ENCODE measurements around the gene UBE3C. TPM values are rescaled to one million over a fixed set of nuclear protein-coding genes. Genes with fewer than 3 reads are reported as not detected.
"Not testable (repeated sequence)": the region's sequence is repeated elsewhere in the genome, so short reads cannot be mapped to it uniquely, and the experiment has no call there.

UBE3C gene
- total and polyA plus RNA-seq, 3 experiments from 2014 or later, result 30.7 to 82.7 (median 81.1) TPM

DNA sequence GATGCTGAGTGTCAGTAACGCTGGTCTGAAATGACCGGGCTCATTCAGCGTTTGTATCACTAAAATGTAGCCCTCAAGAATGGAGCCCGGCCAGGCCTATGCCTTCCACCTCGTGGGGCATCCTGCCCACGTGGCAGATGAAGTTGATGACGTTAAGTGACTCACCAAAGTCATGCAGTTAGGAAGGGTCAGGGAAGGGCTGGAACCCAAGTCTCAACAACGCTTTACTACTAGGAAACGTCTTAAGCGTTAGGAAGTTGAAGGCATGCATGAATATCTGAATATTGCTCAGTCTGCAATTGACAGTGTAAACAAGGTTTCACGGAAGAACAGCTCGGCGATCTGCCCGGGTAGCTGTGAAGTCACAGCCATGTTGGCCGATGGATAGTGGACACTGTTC lies 14.0 kb upstream of the UBE3C start:
- no peaks in the 10 kb centered on the region for H3K9me3 ChIP-seq (ENCODE audit: low read length)
- H3K27ac ChIP-seq (ENCODE audit: low read depth, low read length), result no peak overlapping the region
- Mint-ChIP-seq H3K27ac (no peak overlapping the region), H3K9me3 (no peaks in the 10 kb centered on the region), H3K4me1 (no peaks in the 10 kb centered on the region), H3K27me3 (peaks cover 9 to 26% of the 10 kb centered on the region in 2 donors), H3K4me3 (no peak overlapping the region), H3K36me3 (no peaks in the 10 kb centered on the region)
- no peaks in the 10 kb centered on the region for H3K4me1 ChIP-seq (ENCODE audit: insufficient read depth, low read length)
- no peak overlapping the region for H3K4me3 ChIP-seq (ENCODE audit: low read length)
- ChIA-PET CTCF (no interaction called here), POLR2A (no interaction called here)
- no peak for DNase-seq
- H3K36me3 ChIP-seq (ENCODE audit: insufficient read depth, low read length), result no peaks in the 10 kb centered on the region
- H3K27me3 ChIP-seq (ENCODE audit: insufficient read depth, low read length, poor library complexity, severe bottlenecking), result no peaks in the 10 kb centered on the region

DNA sequence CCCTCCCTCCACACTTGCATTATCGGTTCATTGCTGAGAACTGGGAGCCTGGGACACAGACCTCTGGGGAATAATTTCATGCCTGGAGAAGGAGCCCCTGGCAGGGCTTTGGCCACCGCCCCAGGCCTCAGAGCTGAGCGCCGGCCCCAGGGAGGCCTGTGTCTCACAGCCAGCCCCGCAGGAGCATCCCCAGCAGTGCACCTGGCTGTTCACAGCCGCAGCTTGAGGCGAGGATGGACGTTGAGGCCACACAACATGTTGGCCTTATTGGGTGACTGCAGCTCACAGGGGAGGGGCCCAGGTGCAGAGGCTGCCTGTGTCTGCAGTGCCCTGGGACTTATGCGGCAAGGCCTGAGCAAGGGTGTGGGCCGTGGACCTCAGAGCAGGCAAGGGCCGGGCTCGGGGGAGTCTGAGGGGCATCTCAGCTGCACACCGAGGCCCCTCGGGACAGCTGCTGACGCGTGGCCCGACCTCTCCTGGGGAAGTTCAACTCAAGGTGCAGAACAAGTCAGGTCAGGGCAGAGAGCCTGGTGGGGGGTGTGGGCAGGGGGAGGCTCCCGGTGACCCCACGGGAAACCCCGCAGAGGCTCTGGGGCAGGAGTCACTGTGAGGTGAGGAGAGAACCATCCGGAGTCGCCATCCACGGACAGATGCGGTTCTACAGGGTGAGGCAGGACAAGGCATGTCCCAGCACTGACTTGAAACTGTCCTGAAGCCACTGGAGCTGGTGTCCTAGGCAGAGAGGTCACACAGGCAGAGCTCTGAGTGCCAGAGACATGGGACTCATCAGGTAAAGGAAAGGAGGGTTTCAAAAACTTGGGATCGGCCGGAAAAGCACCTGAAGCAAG lies 13.1 kb upstream of the UBE3C start:
- CTCF ChIA-PET, result no interaction called here
- H3K27ac ChIP-seq (ENCODE audit: low read depth, low read length), result no peak overlapping the region
- DNase-seq, result no peak
- H3K9me3 ChIP-seq (ENCODE audit: low read length), result no peaks in the 10 kb centered on the region
- no peaks in the 10 kb centered on the region for H3K36me3 Mint-ChIP-seq
- H3K36me3 ChIP-seq (ENCODE audit: insufficient read depth, low read length), result no peaks in the 10 kb centered on the region
- peaks cover 9 to 24% of the 10 kb centered on the region in 2 donors for H3K27me3 Mint-ChIP-seq
- no peaks in the 10 kb centered on the region for H3K4me1 ChIP-seq (ENCODE audit: insufficient read depth, low read length)
- no peak overlapping the region for H3K27ac Mint-ChIP-seq
- no peaks in the 10 kb centered on the region for H3K4me1 Mint-ChIP-seq
- H3K4me3 Mint-ChIP-seq, result no peak overlapping the region
- H3K27me3 ChIP-seq (ENCODE audit: insufficient read depth, low read length, poor library complexity, severe bottlenecking), result no peaks in the 10 kb centered on the region
- POLR2A ChIA-PET, result no interaction called here
- no peak overlapping the region for H3K4me3 ChIP-seq (ENCODE audit: low read length)
- H3K9me3 Mint-ChIP-seq, result no peaks in the 10 kb centered on the region

DNA sequence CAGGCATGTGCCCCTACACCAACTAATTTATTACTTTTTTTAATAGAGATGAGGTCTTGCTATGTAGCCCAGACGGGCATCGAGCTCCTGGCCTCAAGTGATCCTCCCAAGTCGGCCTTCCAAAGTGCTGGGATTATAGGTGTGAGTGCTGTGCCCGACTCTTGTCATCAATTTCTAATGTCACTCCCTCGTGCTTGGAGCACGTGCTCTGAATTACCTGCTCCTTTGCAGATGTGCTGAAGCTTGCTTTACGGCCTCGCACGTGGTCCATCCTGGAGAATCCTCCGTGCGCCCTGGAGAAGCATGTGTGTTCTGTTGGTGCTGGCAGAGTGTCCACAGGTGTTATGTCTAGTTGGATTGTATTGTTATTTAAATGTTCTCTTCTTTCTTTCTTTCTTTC lies 11.8 kb upstream of the UBE3C start:
- DNase-seq, result no peak
- H3K4me1 Mint-ChIP-seq, result no peaks in the 10 kb centered on the region
- Histone ChIP-seq H3K4me3 (ENCODE audit: low read length) (no peak overlapping the region), H3K4me1 (ENCODE audit: insufficient read depth, low read length) (no peaks in the 10 kb centered on the region), H3K27me3 (ENCODE audit: insufficient read depth, low read length, poor library complexity, severe bottlenecking) (no peaks in the 10 kb centered on the region), H3K9me3 (ENCODE audit: low read length) (no peaks in the 10 kb centered on the region), H3K36me3 (ENCODE audit: insufficient read depth, low read length) (no peaks in the 10 kb centered on the region), H3K27ac (ENCODE audit: low read depth, low read length) (no peak overlapping the region)
- H3K27ac Mint-ChIP-seq, result no peak overlapping the region
- H3K27me3 Mint-ChIP-seq, result peaks cover 9 to 29% of the 10 kb centered on the region in 2 donors
- no peaks in the 10 kb centered on the region for H3K9me3 Mint-ChIP-seq
- CTCF ChIA-PET, result no interaction called here
- H3K4me3 Mint-ChIP-seq, result peak overlapping the region in 1 of 7 donors; percentile 8
- POLR2A ChIA-PET, result no interaction called here
- H3K36me3 Mint-ChIP-seq, result no peaks in the 10 kb centered on the region

DNA sequence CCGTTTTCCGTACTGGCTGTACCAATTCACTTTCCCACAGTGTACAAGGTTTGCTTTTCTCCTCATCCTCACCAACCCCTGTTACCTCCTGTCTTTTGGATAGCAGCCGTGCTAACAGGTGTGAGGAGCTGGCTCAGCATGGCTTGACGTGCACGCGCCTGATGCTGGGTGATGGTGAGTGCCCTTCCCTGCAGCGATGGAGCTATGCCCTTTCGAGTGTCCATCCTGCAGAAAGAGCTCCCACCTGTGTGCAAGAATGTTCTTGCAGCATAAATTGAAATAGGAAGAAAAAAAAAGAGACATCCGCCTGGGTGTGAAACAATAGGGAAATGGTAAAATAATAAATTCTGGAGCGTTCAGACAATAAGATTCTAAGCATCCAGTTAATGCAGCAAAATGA lies 9.5 kb upstream of the UBE3C start:
- no peak for DNase-seq
- ChIA-PET CTCF (no interaction called here), POLR2A (no interaction called here)
- no peaks in the 10 kb centered on the region for H3K36me3 ChIP-seq (ENCODE audit: insufficient read depth, low read length)
- Mint-ChIP-seq H3K27me3 (peaks cover 13 to 29% of the 10 kb centered on the region in 2 donors), H3K9me3 (no peaks in the 10 kb centered on the region), H3K4me3 (peak overlapping the region in 1 of 7 donors; percentile 2), H3K36me3 (no peaks in the 10 kb centered on the region), H3K27ac (no peak overlapping the region), H3K4me1 (no peaks in the 10 kb centered on the region)
- H3K4me1 ChIP-seq (ENCODE audit: insufficient read depth, low read length), result no peaks in the 10 kb centered on the region
- no peak overlapping the region for H3K4me3 ChIP-seq (ENCODE audit: low read length)
- H3K27me3 ChIP-seq (ENCODE audit: insufficient read depth, low read length, poor library complexity, severe bottlenecking), result no peaks in the 10 kb centered on the region
- no peaks in the 10 kb centered on the region for H3K9me3 ChIP-seq (ENCODE audit: low read length)
- no peak overlapping the region for H3K27ac ChIP-seq (ENCODE audit: low read depth, low read length)

DNA sequence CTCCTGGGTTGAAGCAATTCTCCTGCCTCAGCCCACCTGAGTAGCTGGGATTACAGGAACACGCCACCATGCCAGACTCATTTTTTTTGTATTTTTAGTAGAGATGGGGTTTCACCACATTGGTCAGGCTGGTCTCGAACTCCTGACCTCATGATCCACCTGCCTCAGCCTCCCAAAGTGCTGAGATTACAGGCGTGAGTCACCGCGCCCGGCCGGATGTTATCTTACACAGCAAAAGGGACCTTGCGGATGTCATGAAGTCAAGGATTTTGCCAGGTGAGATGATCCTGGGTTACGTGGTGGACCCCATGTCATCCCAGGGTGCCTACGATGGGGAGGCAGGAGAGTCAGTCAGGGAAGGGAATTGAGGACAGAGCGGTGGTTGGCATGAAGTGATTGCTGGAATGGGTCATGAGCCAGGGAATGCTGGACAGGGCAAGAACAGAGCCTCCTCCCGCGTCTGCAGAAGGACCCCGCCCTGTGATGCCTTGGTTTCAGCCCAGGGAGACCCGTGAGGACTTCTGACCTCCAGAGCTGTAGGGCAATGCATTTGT lies 8.7 kb upstream of the UBE3C start:
- no peaks in the 10 kb centered on the region for H3K4me1 Mint-ChIP-seq
- ChIA-PET CTCF (interaction anchor here (1.1 kb wide), 1 partner anchor 180 kb away, joined by 3 read pairs; the partner anchor contains the start of gene NOM1), POLR2A (no interaction called here)
- H3K27me3 ChIP-seq (ENCODE audit: insufficient read depth, low read length, poor library complexity, severe bottlenecking), result no peaks in the 10 kb centered on the region
- H3K27me3 Mint-ChIP-seq, result peaks cover 14 to 23% of the 10 kb centered on the region in 2 donors
- no peaks in the 10 kb centered on the region for H3K9me3 Mint-ChIP-seq
- H3K9me3 ChIP-seq (ENCODE audit: low read length), result no peaks in the 10 kb centered on the region
- no peak overlapping the region for H3K27ac ChIP-seq (ENCODE audit: low read depth, low read length)
- no peak overlapping the region for H3K4me3 Mint-ChIP-seq
- peak overlapping the region in 1 of 8 donors; percentile 39 for H3K27ac Mint-ChIP-seq
- no peak overlapping the region for H3K4me3 ChIP-seq (ENCODE audit: low read length)
- DNase-seq, result no peak
- H3K4me1 ChIP-seq (ENCODE audit: insufficient read depth, low read length), result no peaks in the 10 kb centered on the region
- H3K36me3 ChIP-seq (ENCODE audit: insufficient read depth, low read length), result no peaks in the 10 kb centered on the region
- no peaks in the 10 kb centered on the region for H3K36me3 Mint-ChIP-seq

DNA sequence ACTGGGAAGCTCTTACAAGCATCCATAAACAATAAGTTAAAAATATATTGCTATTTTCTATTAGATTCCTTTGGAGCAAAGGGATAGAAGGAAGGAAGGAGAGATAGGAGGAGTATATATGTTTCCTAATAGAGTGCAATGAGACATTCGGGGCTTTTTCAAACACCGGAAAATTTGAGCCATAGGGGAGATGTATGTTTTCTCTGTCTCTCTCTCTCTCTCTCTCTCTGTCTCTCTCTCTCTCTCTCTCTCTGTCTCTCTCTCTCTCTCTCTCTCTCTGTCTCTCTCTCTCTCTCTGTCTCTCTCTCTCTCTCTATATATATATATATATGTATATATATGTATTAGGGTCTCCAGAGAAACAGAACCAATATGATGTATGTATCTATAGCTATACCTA lies 7.9 kb upstream of the UBE3C start:
- H3K4me1 Mint-ChIP-seq; H3K4me3 ChIP-seq (ENCODE audit: low read length); H3K4me1 ChIP-seq (ENCODE audit: insufficient read depth, low read length); H3K36me3 ChIP-seq (ENCODE audit: insufficient read depth, low read length); H3K27me3 ChIP-seq (ENCODE audit: insufficient read depth, low read length, poor library complexity, severe bottlenecking); H3K9me3 Mint-ChIP-seq; DNase-seq; H3K4me3 Mint-ChIP-seq; H3K9me3 ChIP-seq (ENCODE audit: low read length); POLR2A ChIA-PET; H3K36me3 Mint-ChIP-seq; H3K27ac ChIP-seq (ENCODE audit: low read depth, low read length): not testable (repeated sequence)
- CTCF ChIA-PET, result interaction anchor here (1.1 kb wide), 1 partner anchor 181 kb away, joined by 3 read pairs; the partner anchor contains the start of gene NOM1
- H3K27ac Mint-ChIP-seq, result peak overlapping the region in 1 of 8 donors; percentile 39
- H3K27me3 Mint-ChIP-seq, result peaks cover 14 to 22% of the 10 kb centered on the region in 2 donors

DNA sequence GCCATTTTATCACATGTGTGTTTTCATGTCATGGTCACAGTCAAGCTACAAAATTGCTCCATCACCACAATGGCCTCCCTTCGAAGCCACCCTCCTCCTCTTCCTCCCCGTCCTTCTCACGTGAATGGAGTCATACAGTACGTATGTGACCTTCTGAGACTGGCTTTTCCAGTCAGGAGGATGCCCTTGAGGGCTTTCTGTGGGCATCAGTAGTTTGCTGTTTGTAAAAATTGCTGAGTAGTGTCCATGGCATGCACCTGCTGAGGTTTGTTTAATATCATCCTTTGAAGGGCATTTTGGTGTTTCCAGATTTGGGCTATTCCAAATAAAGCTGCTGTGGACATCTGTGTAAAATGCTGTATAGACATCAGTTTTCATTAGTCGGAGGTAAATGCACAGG lies 5.9 kb upstream of the UBE3C start:
- no peaks in the 10 kb centered on the region for H3K27me3 ChIP-seq (ENCODE audit: insufficient read depth, low read length, poor library complexity, severe bottlenecking)
- H3K27me3 Mint-ChIP-seq, result peaks cover 13 to 22% of the 10 kb centered on the region in 2 donors
- H3K27ac ChIP-seq (ENCODE audit: low read depth, low read length), result no peak overlapping the region
- no peaks in the 10 kb centered on the region for H3K9me3 Mint-ChIP-seq
- peaks cover 0 to 5% (median 3%) of the 10 kb centered on the region in 3 donors for H3K4me1 Mint-ChIP-seq
- no peak for DNase-seq
- no peaks in the 10 kb centered on the region for H3K9me3 ChIP-seq (ENCODE audit: low read length)
- CTCF ChIA-PET, result no interaction called here
- H3K36me3 ChIP-seq (ENCODE audit: insufficient read depth, low read length), result no peaks in the 10 kb centered on the region
- no peak overlapping the region for H3K27ac Mint-ChIP-seq
- no peak overlapping the region for H3K4me3 Mint-ChIP-seq
- H3K4me3 ChIP-seq (ENCODE audit: low read length), result no peak overlapping the region
- H3K4me1 ChIP-seq (ENCODE audit: insufficient read depth, low read length), result no peaks in the 10 kb centered on the region
- POLR2A ChIA-PET, result no interaction called here
- H3K36me3 Mint-ChIP-seq, result no peaks in the 10 kb centered on the region

DNA sequence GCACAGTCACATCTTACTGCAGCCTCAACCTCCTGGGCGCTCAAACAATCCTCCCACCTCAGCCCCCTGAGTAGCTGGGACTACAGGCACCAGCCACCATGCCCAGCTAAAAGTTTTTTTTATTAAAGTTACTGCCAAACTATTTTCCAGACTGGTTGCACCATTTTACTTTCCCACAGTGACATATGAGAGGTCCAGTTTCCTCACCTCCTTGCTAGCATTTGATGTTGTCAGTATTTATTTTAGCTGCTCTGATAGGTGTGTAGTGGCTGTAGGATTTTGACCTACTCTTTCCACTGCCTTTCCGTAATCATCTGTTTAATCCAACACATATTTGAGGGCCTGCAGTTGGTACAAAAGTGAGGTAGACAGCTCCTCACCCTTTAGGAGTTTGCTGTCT lies 5.4 kb upstream of the UBE3C start:
- POLR2A ChIA-PET, result no interaction called here
- H3K4me3 ChIP-seq (ENCODE audit: low read length), result no peak overlapping the region
- no peaks in the 10 kb centered on the region for H3K27me3 ChIP-seq (ENCODE audit: insufficient read depth, low read length, poor library complexity, severe bottlenecking)
- peaks cover 0 to 8% (median 5%) of the 10 kb centered on the region in 3 donors for H3K4me1 Mint-ChIP-seq
- peaks cover 11 to 22% of the 10 kb centered on the region in 2 donors for H3K27me3 Mint-ChIP-seq
- H3K36me3 Mint-ChIP-seq, result no peaks in the 10 kb centered on the region
- H3K27ac ChIP-seq (ENCODE audit: low read depth, low read length), result no peak overlapping the region
- no peaks in the 10 kb centered on the region for H3K9me3 Mint-ChIP-seq
- H3K4me1 ChIP-seq (ENCODE audit: insufficient read depth, low read length), result no peaks in the 10 kb centered on the region
- CTCF ChIA-PET, result no interaction called here
- no peak overlapping the region for H3K27ac Mint-ChIP-seq
- no peaks in the 10 kb centered on the region for H3K9me3 ChIP-seq (ENCODE audit: low read length)
- H3K36me3 ChIP-seq (ENCODE audit: insufficient read depth, low read length), result no peaks in the 10 kb centered on the region
- no peak overlapping the region for H3K4me3 Mint-ChIP-seq
- no peak for DNase-seq

All from CD8-positive, alpha-beta memory T cell (primary cell).